Measurements from ENCODE around the gene KLK7. TPM values are rescaled to one million over a fixed set of nuclear protein-coding genes. Genes with fewer than 3 reads are reported as not detected.

Gene KLK7
- total and polyA plus RNA-seq, 2 donors (not counting 3 experiments of a cell fraction or from before 2014, with no cell fraction given), result not detected

DNA sequence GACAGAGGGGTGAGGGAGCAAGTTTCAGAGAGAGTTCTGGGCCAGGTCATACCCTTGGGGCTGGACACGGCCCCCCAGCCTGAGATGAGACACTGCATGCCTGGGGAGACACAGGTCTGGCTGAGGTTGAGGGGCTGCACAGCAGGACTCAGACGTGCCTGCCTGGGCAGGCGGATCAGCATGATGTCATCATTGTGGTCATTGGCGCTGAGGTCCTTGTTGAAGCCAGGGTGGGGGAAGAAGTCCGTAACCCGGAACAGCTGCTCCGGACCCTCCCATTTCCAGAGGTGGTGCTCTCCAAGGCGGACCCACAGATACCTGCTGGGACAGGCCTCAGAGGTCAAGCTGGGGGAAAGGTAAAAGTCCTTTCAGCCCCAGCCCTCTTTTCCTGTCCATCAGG, 22.7 kb upstream of the KLK7 start:
- Histone ChIP-seq H3K27ac (ENCODE audit: insufficient read depth, low read depth, low read length) (no peak overlapping the region), H3K27me3 (ENCODE audit: control insufficient read depth in 2 of 2, insufficient read depth in 2 of 2, low read length in 2 of 2) (no peaks in the 10 kb centered on the region), H3K36me3 (ENCODE audit: control insufficient read depth in 2 of 2, extremely low read depth in 1 of 2, insufficient read depth in 2 of 2, low read length in 2 of 2) (no peaks in the 10 kb centered on the region), H3K4me3 (replicated peaks in 1 of 3; ENCODE audit: insufficient read depth in 1 of 3, low read depth in 1 of 3, low read length in 3 of 3) (no peak overlapping the region), H3K9ac (replicated peaks; ENCODE audit: extremely low read depth, insufficient read depth, low read length) (no peak overlapping the region), H3K9me3 (replicated peaks; ENCODE audit: control insufficient read depth, insufficient read depth, low read length) (no peaks in the 10 kb centered on the region), H4K20me1 (replicated peaks; ENCODE audit: control insufficient read depth, extremely low read depth, insufficient read depth, low read length) (no peaks in the 10 kb centered on the region), H3K4me1 (ENCODE audit: control insufficient read depth, extremely low read depth, insufficient read depth, low read length) (no peaks in the 10 kb centered on the region), H3K4me2 (ENCODE audit: insufficient read depth, low read length) (no peak overlapping the region), H3K9me1 (replicated peaks; ENCODE audit: control insufficient read depth, extremely low read depth, insufficient read depth, low read length) (no peaks in the 10 kb centered on the region), H2AFZ (ENCODE audit: low read depth, low read length) (no peak overlapping the region), H3K79me2 (ENCODE audit: control insufficient read depth, insufficient read depth, low read length) (no peaks in the 10 kb centered on the region)
- TF ChIP-seq GATA2 (IDR thresholded peaks at IDR 0.05; ENCODE audit: insufficient read depth, insufficient read length, low read depth, low read length), result no peak
- TF ChIP-seq EZH2 (IDR thresholded peaks at IDR 0.05; ENCODE audit: borderline replicate concordance, low read depth, low read length, severe bottlenecking), result no peak
- TF ChIP-seq MYC (IDR thresholded peaks at IDR 0.05; ENCODE audit: low read depth, low read length), result no peak
- no peak for TF ChIP-seq POLR2AphosphoS5 (IDR thresholded peaks at IDR 0.05; ENCODE audit: insufficient read depth, low read depth, low read length)
- TF ChIP-seq POLR2A (IDR thresholded peaks at IDR 0.05; ENCODE audit: low read depth, low read length), result no peak
- TF ChIP-seq FOS (IDR thresholded peaks at IDR 0.05; ENCODE audit: borderline replicate concordance, insufficient read depth, low read length), result no peak
- no peak for TF ChIP-seq JUN (IDR thresholded peaks at IDR 0.05; ENCODE audit: borderline replicate concordance, insufficient read depth, insufficient read length, low read depth)
- no peak for TF ChIP-seq MAX (IDR thresholded peaks at IDR 0.05; ENCODE audit: insufficient read depth, insufficient read length)
- no peak for TF ChIP-seq CTCF (IDR thresholded peaks at IDR 0.05; ENCODE audit: extremely low read depth in 1 of 2, insufficient read depth in 1 of 2, low read depth in 1 of 2, low read length in 2 of 2)
- intact Hi-C loops (cut with micrococcal nuclease) (no loop called here), dilution Hi-C loops (cut with MboI; ENCODE audit: extremely low pct_ligation_motif_present, low sequenced_read_pairs) (no loop called here)
- no TSS peak for BruUV-seq (replicated peaks)
- CTCF ChIA-PET, result interaction anchor here (1.2 kb wide), 1 partner anchor 11 kb away, joined by 4 read pairs; no protein-coding TSS in a partner anchor
- POLR2A ChIA-PET, result no interaction called here
- no peak for DNase-seq (ENCODE audit: low read depth, low spot score)
- no peak for FAIRE-seq

Measured in endothelial cell of umbilical vein (primary cell).